Measurements from ENCODE around the gene AGR3. TPM values are rescaled to one million over a fixed set of nuclear protein-coding genes. Genes with fewer than 3 reads are reported as not detected.
"Not testable (repeated sequence)": the region's sequence is repeated elsewhere in the genome, so short reads cannot be mapped to it uniquely, and the experiment has no call there.

AGR3 gene
- total RNA-seq, 1 experiment from 2014 or later, result not detected

- H3K27me3 ChIP-seq (ENCODE audit: low read length), result no peaks in the 10 kb centered on the region
- H3K4me3 ChIP-seq (ENCODE audit: low read length), result no peak overlapping the region
- no peak overlapping the region for H2AFZ ChIP-seq (ENCODE audit: low read length)
- no peak for DNase-seq
- no peaks in the 10 kb centered on the region for H3K9me3 ChIP-seq (ENCODE audit: low read length)
- H3K9me2 ChIP-seq (replicated peaks; ENCODE audit: insufficient read depth, low read length), result no peaks in the 10 kb centered on the region
- H3K36me3 ChIP-seq (ENCODE audit: insufficient read depth, low read length), result no peaks in the 10 kb centered on the region
- no peak overlapping the region for H3K9ac ChIP-seq (ENCODE audit: low read length)
- H3K27ac ChIP-seq (ENCODE audit: low read length), result no peak overlapping the region
- H4K20me1 ChIP-seq (ENCODE audit: insufficient read depth, low read depth, low read length), result no peaks in the 10 kb centered on the region
- no peak overlapping the region for H3K4me2 ChIP-seq (ENCODE audit: low read depth, low read length, poor library complexity, severe bottlenecking)
- no peaks in the 10 kb centered on the region for H3K79me2 ChIP-seq (ENCODE audit: low read length)
- peaks cover 5% of the 10 kb centered on the region; the same call in 1 of the 2 replicates for H3K4me1 ChIP-seq (ENCODE audit: low read length)
These were observed 7.5 kb upstream of the AGR3 start for GRCh38 chr7:16889305-16889704.

- Histone ChIP-seq H3K36me3 (ENCODE audit: insufficient read depth, low read length) (no peaks in the 10 kb centered on the region), H3K9me2 (replicated peaks; ENCODE audit: insufficient read depth, low read length) (no peaks in the 10 kb centered on the region), H3K79me2 (ENCODE audit: low read length) (no peaks in the 10 kb centered on the region), H3K27ac (ENCODE audit: low read length) (no peak overlapping the region), H3K4me2 (ENCODE audit: low read depth, low read length, poor library complexity, severe bottlenecking) (no peak overlapping the region), H3K4me1 (ENCODE audit: low read length) (peaks cover 14% of the 10 kb centered on the region), H3K27me3 (ENCODE audit: low read length) (no peaks in the 10 kb centered on the region), H2AFZ (ENCODE audit: low read length) (no peak overlapping the region), H4K20me1 (ENCODE audit: insufficient read depth, low read depth, low read length) (no peaks in the 10 kb centered on the region), H3K9ac (ENCODE audit: low read length) (no peak overlapping the region), H3K4me3 (ENCODE audit: low read length) (no peak overlapping the region), H3K9me3 (ENCODE audit: low read length) (no peaks in the 10 kb centered on the region)
- peak; percentile 62 for DNase-seq
These were observed 2.1 kb upstream of the AGR3 start for GRCh38 chr7:16883918-16884317.

GRCh38 chr7:16880554-16880953 is 1.2 kb downstream of the AGR3 start:
- no peak overlapping the region for H3K27ac ChIP-seq (ENCODE audit: low read length)
- no peaks in the 10 kb centered on the region for H3K36me3 ChIP-seq (ENCODE audit: insufficient read depth, low read length)
- peaks cover 14% of the 10 kb centered on the region for H3K4me1 ChIP-seq (ENCODE audit: low read length)
- DNase-seq, result no peak
- no peak overlapping the region for H3K4me3 ChIP-seq (ENCODE audit: low read length)
- no peaks in the 10 kb centered on the region for H3K79me2 ChIP-seq (ENCODE audit: low read length)
- no peaks in the 10 kb centered on the region for H3K9me2 ChIP-seq (replicated peaks; ENCODE audit: insufficient read depth, low read length)
- H3K27me3 ChIP-seq (ENCODE audit: low read length), result no peaks in the 10 kb centered on the region
- no peak overlapping the region for H2AFZ ChIP-seq (ENCODE audit: low read length)
- H3K9ac ChIP-seq (ENCODE audit: low read length), result no peak overlapping the region
- no peaks in the 10 kb centered on the region for H4K20me1 ChIP-seq (ENCODE audit: insufficient read depth, low read depth, low read length)
- H3K9me3 ChIP-seq (ENCODE audit: low read length), result no peaks in the 10 kb centered on the region
- H3K4me2 ChIP-seq (ENCODE audit: low read depth, low read length, poor library complexity, severe bottlenecking), result no peak overlapping the region

- H3K27me3 ChIP-seq (ENCODE audit: low read length), result no peaks in the 10 kb centered on the region
- no peak for DNase-seq
- H3K27ac ChIP-seq (ENCODE audit: low read length), result no peak overlapping the region
- no peaks in the 10 kb centered on the region for H3K9me3 ChIP-seq (ENCODE audit: low read length)
- no peak overlapping the region for H3K4me3 ChIP-seq (ENCODE audit: low read length)
- H2AFZ ChIP-seq (ENCODE audit: low read length), result no peak overlapping the region
- no peak overlapping the region for H3K4me2 ChIP-seq (ENCODE audit: low read depth, low read length, poor library complexity, severe bottlenecking)
- no peak overlapping the region for H3K9ac ChIP-seq (ENCODE audit: low read length)
- H4K20me1 ChIP-seq (ENCODE audit: insufficient read depth, low read depth, low read length), result no peaks in the 10 kb centered on the region
- H3K4me1 ChIP-seq (ENCODE audit: low read length), result peaks cover 8% of the 10 kb centered on the region
- H3K36me3 ChIP-seq (ENCODE audit: insufficient read depth, low read length), result no peaks in the 10 kb centered on the region
- H3K79me2 ChIP-seq (ENCODE audit: low read length), result no peaks in the 10 kb centered on the region
- no peaks in the 10 kb centered on the region for H3K9me2 ChIP-seq (replicated peaks; ENCODE audit: insufficient read depth, low read length)
These were observed 2.6 kb downstream of the AGR3 start for GRCh38 chr7:16879181-16879580.

GRCh38 chr7:16875861-16876260 is 5.9 kb downstream of the AGR3 start:
- Histone ChIP-seq H3K4me1 (ENCODE audit: low read length) (no peaks in the 10 kb centered on the region), H4K20me1 (ENCODE audit: insufficient read depth, low read depth, low read length) (no peaks in the 10 kb centered on the region), H3K4me3 (ENCODE audit: low read length) (no peak overlapping the region), H3K27me3 (ENCODE audit: low read length) (no peaks in the 10 kb centered on the region), H3K9me3 (ENCODE audit: low read length) (no peaks in the 10 kb centered on the region), H3K36me3 (ENCODE audit: insufficient read depth, low read length) (no peaks in the 10 kb centered on the region), H3K79me2 (ENCODE audit: low read length) (no peaks in the 10 kb centered on the region), H3K27ac (ENCODE audit: low read length) (no peak overlapping the region), H2AFZ (ENCODE audit: low read length) (no peak overlapping the region), H3K4me2 (ENCODE audit: low read depth, low read length, poor library complexity, severe bottlenecking) (no peak overlapping the region), H3K9me2 (replicated peaks; ENCODE audit: insufficient read depth, low read length) (no peaks in the 10 kb centered on the region), H3K9ac (ENCODE audit: low read length) (no peak overlapping the region)
- DNase-seq, result no peak

- H3K27me3 ChIP-seq (ENCODE audit: low read length), result no peaks in the 10 kb centered on the region
- no peaks in the 10 kb centered on the region for H3K4me1 ChIP-seq (ENCODE audit: low read length)
- H3K4me3 ChIP-seq (ENCODE audit: low read length), result no peak overlapping the region
- H2AFZ ChIP-seq (ENCODE audit: low read length), result no peak overlapping the region
- H3K27ac ChIP-seq (ENCODE audit: low read length), result no peak overlapping the region
- H3K9me3 ChIP-seq (ENCODE audit: low read length), result no peaks in the 10 kb centered on the region
- no peak for DNase-seq
- no peaks in the 10 kb centered on the region for H4K20me1 ChIP-seq (ENCODE audit: insufficient read depth, low read depth, low read length)
- no peaks in the 10 kb centered on the region for H3K36me3 ChIP-seq (ENCODE audit: insufficient read depth, low read length)
- no peak overlapping the region for H3K9ac ChIP-seq (ENCODE audit: low read length)
- H3K4me2 ChIP-seq (ENCODE audit: low read depth, low read length, poor library complexity, severe bottlenecking), result no peak overlapping the region
- H3K9me2 ChIP-seq (replicated peaks; ENCODE audit: insufficient read depth, low read length), result no peaks in the 10 kb centered on the region
- no peaks in the 10 kb centered on the region for H3K79me2 ChIP-seq (ENCODE audit: low read length)
These were observed 7.7 kb downstream of the AGR3 start for GRCh38 chr7:16874066-16874465.

- Histone ChIP-seq H3K36me3 (ENCODE audit: insufficient read depth, low read length) (no peaks in the 10 kb centered on the region), H3K9me2 (replicated peaks; ENCODE audit: insufficient read depth, low read length) (no peaks in the 10 kb centered on the region)
These were observed 14.5 kb downstream of the AGR3 start for GRCh38 chr7:16867328-16867727.

GRCh38 chr7:16853189-16853588 is 28.6 kb downstream of the AGR3 start:
- DNase-seq; H3K9ac ChIP-seq (ENCODE audit: low read length); H3K27me3 ChIP-seq (ENCODE audit: low read length); H3K9me3 ChIP-seq (ENCODE audit: low read length); H3K27ac ChIP-seq (ENCODE audit: low read length); H3K4me2 ChIP-seq (ENCODE audit: low read depth, low read length, poor library complexity, severe bottlenecking); H3K4me3 ChIP-seq (ENCODE audit: low read length); H3K9me2 ChIP-seq (replicated peaks; ENCODE audit: insufficient read depth, low read length); H4K20me1 ChIP-seq (ENCODE audit: insufficient read depth, low read depth, low read length); H2AFZ ChIP-seq (ENCODE audit: low read length); H3K36me3 ChIP-seq (ENCODE audit: insufficient read depth, low read length); H3K4me1 ChIP-seq (ENCODE audit: low read length); H3K79me2 ChIP-seq (ENCODE audit: low read length): not testable (repeated sequence)

More at GRCh38 chr7:16867328-16867727, 14.5 kb downstream of the AGR3 start:
- no peaks in the 10 kb centered on the region for H3K79me2 ChIP-seq (ENCODE audit: low read length)
- no peak overlapping the region for H3K4me3 ChIP-seq (ENCODE audit: low read length)
- no peak for DNase-seq
- no peak overlapping the region for H3K4me2 ChIP-seq (ENCODE audit: low read depth, low read length, poor library complexity, severe bottlenecking)
- no peak overlapping the region for H3K9ac ChIP-seq (ENCODE audit: low read length)
- no peaks in the 10 kb centered on the region for H4K20me1 ChIP-seq (ENCODE audit: insufficient read depth, low read depth, low read length)
- H3K4me1 ChIP-seq (ENCODE audit: low read length), result no peaks in the 10 kb centered on the region
- no peak overlapping the region for H3K27ac ChIP-seq (ENCODE audit: low read length)
- no peaks in the 10 kb centered on the region for H3K9me3 ChIP-seq (ENCODE audit: low read length)
- H2AFZ ChIP-seq (ENCODE audit: low read length), result no peak overlapping the region
- H3K27me3 ChIP-seq (ENCODE audit: low read length), result no peaks in the 10 kb centered on the region

- H3K36me3 ChIP-seq (ENCODE audit: insufficient read depth, low read length), result no peaks in the 10 kb centered on the region
- peak; percentile 45 for DNase-seq
- peak overlapping the region; percentile 1; the same call in 1 of the 2 replicates for H2AFZ ChIP-seq (ENCODE audit: low read length)
- no peaks in the 10 kb centered on the region for H4K20me1 ChIP-seq (ENCODE audit: insufficient read depth, low read depth, low read length)
- no peak overlapping the region for H3K4me3 ChIP-seq (ENCODE audit: low read length)
- no peaks in the 10 kb centered on the region for H3K9me2 ChIP-seq (replicated peaks; ENCODE audit: insufficient read depth, low read length)
- H3K4me1 ChIP-seq (ENCODE audit: low read length), result peaks cover 8% of the 10 kb centered on the region
- no peaks in the 10 kb centered on the region for H3K79me2 ChIP-seq (ENCODE audit: low read length)
- H3K9me3 ChIP-seq (ENCODE audit: low read length), result no peaks in the 10 kb centered on the region
- no peak overlapping the region for H3K27ac ChIP-seq (ENCODE audit: low read length)
- no peak overlapping the region for H3K4me2 ChIP-seq (ENCODE audit: low read depth, low read length, poor library complexity, severe bottlenecking)
- H3K9ac ChIP-seq (ENCODE audit: low read length), result no peak overlapping the region
- no peaks in the 10 kb centered on the region for H3K27me3 ChIP-seq (ENCODE audit: low read length)
These were observed 30.0 kb downstream of the AGR3 start for GRCh38 chr7:16851829-16852228.

Measured in Karpas-422 (cell line).